ENCODE results near the gene THADA.
"Not testable (repeated sequence)": the region's sequence is repeated elsewhere in the genome, so short reads cannot be mapped to it uniquely, and the experiment has no call there.

The THADA gene

GRCh38 chr2:43388371-43388770, 207.5 kb downstream of the THADA start:
- DNase-seq (ENCODE audit: low read depth): no peak

GRCh38 chr2:43387092-43388062, 208.5 kb downstream of the THADA start:
- DNase-seq (ENCODE audit: low read depth): no peak

GRCh38 chr2:43386679-43387078, 209.2 kb downstream of the THADA start:
- not testable (repeated sequence) for DNase-seq (ENCODE audit: low read depth)

- DNase-seq (ENCODE audit: low read depth): no peak
Observed at GRCh38 chr2:43384143-43384542, 211.7 kb downstream of the THADA start.

- no peak for DNase-seq (ENCODE audit: low read depth)
Observed at GRCh38 chr2:43383533-43383932, 212.3 kb downstream of the THADA start.

- no peak for DNase-seq (ENCODE audit: low read depth)
Observed at GRCh38 chr2:43379494-43379893, 216.3 kb downstream of the THADA start.

- no peak for DNase-seq (ENCODE audit: low read depth)
Observed at GRCh38 chr2:43377327-43377726, 218.5 kb downstream of the THADA start.

- DNase-seq (ENCODE audit: low read depth): no peak
Observed at GRCh38 chr2:43376523-43377198, 219.2 kb downstream of the THADA start.

- DNase-seq (ENCODE audit: low read depth): no peak
Observed at GRCh38 chr2:43375746-43376522, 219.9 kb downstream of the THADA start.

GRCh38 chr2:43372416-43373081, 223.3 kb downstream of the THADA start:
- DNase-seq (ENCODE audit: low read depth): no peak

GRCh38 chr2:43370705-43371104, 225.1 kb downstream of the THADA start:
- DNase-seq (ENCODE audit: low read depth): no peak

- DNase-seq (ENCODE audit: low read depth): no peak
Observed at GRCh38 chr2:43370146-43370545, 225.7 kb downstream of the THADA start.

GRCh38 chr2:43368483-43369385, 227.1 kb downstream of the THADA start:
- no peak for DNase-seq (ENCODE audit: low read depth)

- DNase-seq (ENCODE audit: low read depth): no peak
Observed at GRCh38 chr2:43367012-43367782, 228.6 kb downstream of the THADA start.

- no peak for DNase-seq (ENCODE audit: low read depth)
Observed at GRCh38 chr2:43363120-43363519, 232.7 kb downstream of the THADA start.

GRCh38 chr2:43361286-43361685, 234.6 kb downstream of the THADA start:
- DNase-seq (ENCODE audit: low read depth): no peak

- no peak for DNase-seq (ENCODE audit: low read depth)
Observed at GRCh38 chr2:43360137-43360536, 235.7 kb downstream of the THADA start.

GRCh38 chr2:43358410-43359201, 237.2 kb downstream of the THADA start:
- no peak for DNase-seq (ENCODE audit: low read depth)

- no peak for DNase-seq (ENCODE audit: low read depth)
Observed at GRCh38 chr2:43356774-43357173, 239.1 kb downstream of the THADA start.
